ENCODE measurements around the gene RBL2. TPM values are rescaled to one million over a fixed set of nuclear protein-coding genes. Genes with fewer than 3 reads are reported as not detected.
A peak's percentile ranks its signal among the peaks of the same experiment; 100 is the strongest.

Gene RBL2
- total RNA-seq, 2 experiments from 2014 or later: 67.2 to 73.5 TPM

- ATAC-seq: peak; percentile 61
- POLR2A ChIA-PET: interaction anchor here (0.5 to 1.8 kb wide), 6 partner anchors 11 to 46 kb away, joined by 3 to 6 read pairs (median 4); partner anchors contain the start of gene AKTIP
- CTCF ChIA-PET: interaction anchor here (1.6 kb wide), 1 partner anchor 36 kb away, joined by 3 read pairs; no protein-coding TSS in a partner anchor
- Mint-ChIP-seq H3K4me3 (no peak overlapping the region), H3K4me1 (ENCODE audit: low read depth) (peaks cover 36% of the 10 kb centered on the region), H3K9me3 (peaks cover 16% of the 10 kb centered on the region), H3K36me3 (ENCODE audit: low read depth) (peaks cover 90% of the 10 kb centered on the region), H3K27ac (peak overlapping the region; percentile 58), H3K27me3 (no peaks in the 10 kb centered on the region)
- no peak for DNase-seq
- TF ChIP-seq CTCF (IDR thresholded peaks at IDR 0.05): no peak
- intact Hi-C loops (cut with micrococcal nuclease): no loop called here
Observed at GRCh38 chr16:53482123-53482522, 47.9 kb downstream of the RBL2 start.

GRCh38 chr16:53484542-53484941 is 50.3 kb downstream of the RBL2 start:
- Mint-ChIP-seq H3K36me3 (ENCODE audit: low read depth) (peaks cover 82% of the 10 kb centered on the region), H3K27ac (no peak overlapping the region), H3K27me3 (no peaks in the 10 kb centered on the region), H3K9me3 (peaks cover 16% of the 10 kb centered on the region), H3K4me3 (no peak overlapping the region), H3K4me1 (ENCODE audit: low read depth) (peaks cover 33% of the 10 kb centered on the region)
- intact Hi-C loops (cut with micrococcal nuclease): no loop called here
- TF ChIP-seq CTCF (IDR thresholded peaks at IDR 0.05): no peak
- no peak for ATAC-seq
- no peak for DNase-seq
- POLR2A ChIA-PET: no interaction called here
- CTCF ChIA-PET: interaction anchor here (1.0 to 1.5 kb wide), 2 partner anchors 9 to 11 kb away, joined by 3 to 6 read pairs; no protein-coding TSS in a partner anchor

- Mint-ChIP-seq H3K4me1 (ENCODE audit: low read depth) (peaks cover 40% of the 10 kb centered on the region), H3K4me3 (no peak overlapping the region)
- POLR2A ChIA-PET: interaction anchor here (1.2 to 1.8 kb wide), 3 partner anchors 9 to 50 kb away, joined by 3 to 5 read pairs (median 3); no protein-coding TSS in a partner anchor
Observed at GRCh38 chr16:53486230-53486629, 52.0 kb downstream of the RBL2 start.

GRCh38 chr16:53489755-53490154 is 55.5 kb downstream of the RBL2 start:
- CTCF ChIA-PET: interaction anchor here (1.0 to 2.0 kb wide), 4 partner anchors 9 to 27 kb away, joined by 3 to 10 read pairs (median 4); no protein-coding TSS in a partner anchor
- peaks cover 10% of the 10 kb centered on the region for H3K9me3 Mint-ChIP-seq

More at GRCh38 chr16:53486230-53486629, 52.0 kb downstream of the RBL2 start:
- DNase-seq: no peak
- Mint-ChIP-seq H3K36me3 (ENCODE audit: low read depth) (peaks cover 79% of the 10 kb centered on the region), H3K9me3 (peaks cover 16% of the 10 kb centered on the region), H3K27me3 (no peaks in the 10 kb centered on the region), H3K27ac (peak overlapping the region; percentile 33)
- no peak for ATAC-seq
- TF ChIP-seq CTCF (IDR thresholded peaks at IDR 0.05): no peak
- intact Hi-C loops (cut with micrococcal nuclease): no loop called here
- CTCF ChIA-PET: interaction anchor here (0.8 to 1.5 kb wide), 3 partner anchors 9 to 21 kb away, joined by 3 to 6 read pairs (median 5); no protein-coding TSS in a partner anchor

More at GRCh38 chr16:53489755-53490154, 55.5 kb downstream of the RBL2 start:
- ATAC-seq (no peak), DNase-seq (no peak)
- no peak for TF ChIP-seq CTCF (IDR thresholded peaks at IDR 0.05)
- intact Hi-C loops (cut with micrococcal nuclease): no loop called here
- Mint-ChIP-seq H3K27ac (peak overlapping the region; percentile 44), H3K4me1 (ENCODE audit: low read depth) (peaks cover 33% of the 10 kb centered on the region), H3K36me3 (ENCODE audit: low read depth) (peaks cover 72% of the 10 kb centered on the region), H3K27me3 (no peaks in the 10 kb centered on the region), H3K4me3 (no peak overlapping the region)
- POLR2A ChIA-PET: interaction anchor here (0.7 to 2.1 kb wide), 4 partner anchors 9 to 33 kb away, joined by 3 to 8 read pairs (median 4); partner anchors contain the start of gene AKTIP
